GM12891 (cell line): ENCODE measurements around the gene ELOVL2.

Source experiments
- POLR2A ChIP-seq: IDR thresholded peaks from 2 replicates; pipeline ENCODE4 v1.6.1; 2011; ENCODE audit warnings: low read depth, low read length, control low read depth
- POLR2AphosphoS5 ChIP-seq: IDR thresholded peaks from 2 replicates; pipeline ENCODE4 v1.6.1; 2011; ENCODE audit warnings: low read depth, low read length, control low read depth
- SPI1 ChIP-seq: IDR thresholded peaks from 2 replicates; pipeline ENCODE4 v1.6.1; 2011; ENCODE audit warnings: low read depth, low read length, control low read depth
- TAF1 ChIP-seq: IDR thresholded peaks from 2 replicates; pipeline ENCODE4 v1.6.1; 2011; ENCODE audit warnings: low read depth, low read length, control low read depth

DNA sequence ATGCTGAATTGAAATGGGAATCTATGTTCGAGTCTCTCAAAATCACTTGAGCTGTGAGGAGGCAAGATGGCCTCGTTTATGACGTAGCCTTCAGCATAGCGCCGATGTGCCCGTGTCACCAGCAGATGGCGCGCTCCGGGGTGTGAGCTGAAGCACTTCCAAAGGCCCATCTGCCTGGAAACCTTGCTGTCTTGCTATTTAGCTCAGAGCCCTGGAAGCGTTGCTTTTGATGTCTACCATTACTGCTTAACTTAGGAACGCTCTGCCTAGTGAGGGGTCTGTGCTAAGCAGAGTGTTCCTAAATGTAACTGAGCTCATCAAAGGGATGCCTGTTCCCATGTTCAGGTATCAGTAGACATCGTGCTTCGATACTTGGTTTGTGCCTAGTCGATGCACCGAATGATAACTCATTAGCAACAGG is 89.5 kb downstream of the ELOVL2 start:
- TF ChIP-seq POLR2A (no peak), TAF1 (no peak), SPI1 (no peak), POLR2AphosphoS5 (no peak)
